Gastrocnemius medialis (tissue), 4 donors: ENCODE results near the gene ERI3. TPM values are rescaled to one million over a fixed set of nuclear protein-coding genes. Genes with fewer than 3 reads are reported as not detected.

Source experiments
- ATAC-seq, 2 donors: fragments of 150-250 bp; one replicate each; pipeline ENCODE4 v1.9.1; 2016
- DNase-seq, 2 donors: peaks; one replicate each; pipeline ENCODE4 v3.0.0-alpha.2; 2019
- H3K27ac ChIP-seq, 4 donors: fragments of 200-600 bp; sonication (generic); 1 replicate in 1 of 4; 2 replicates in 3 of 4; pipeline ENCODE4 v1.5.1; 2016 to 2018; ENCODE audit warnings: mild to moderate bottlenecking in 2 of 4, moderate library complexity in 1 of 4
- H3K27me3 ChIP-seq, 3 donors: fragments of 200-600 bp; sonication (generic) in 2 of 3; 1 replicate in 1 of 3; 2 replicates in 2 of 3; pipeline versions ENCODE4 v1.5.1 to v1.6.0; 2016 to 2019; ENCODE audit warnings: mild to moderate bottlenecking in 1 of 3, moderate library complexity in 1 of 3
- H3K36me3 ChIP-seq, 2 donors: fragments of 200-600 bp; sonication (generic) in 1 of 2; one replicate each; pipeline ENCODE4 v1.5.1; 2017 to 2018
- H3K4me1 ChIP-seq, 2 donors: fragments of 200-600 bp; sonication (generic) in 1 of 2; one replicate each; pipeline ENCODE4 v1.5.1; 2016 to 2017; ENCODE audit warnings: mild to moderate bottlenecking in 2 of 2
- H3K4me3 ChIP-seq, 4 donors: fragments of 200-600 bp; sonication (generic) in 3 of 4; 1 replicate in 1 of 4; 2 replicates in 3 of 4; pipeline ENCODE4 v1.5.1; 2016 to 2019; ENCODE audit warnings: mild to moderate bottlenecking in 2 of 4
- H3K9me3 ChIP-seq, 3 donors: fragments of 200-600 bp; sonication (generic) in 2 of 3; 1 replicate in 1 of 3; 2 replicates in 2 of 3; pipeline ENCODE4 v1.5.1; 2016 to 2019
- POLR2A ChIP-seq, 2 donors: fragments of 450-650 bp; IDR thresholded peaks; one replicate each; pipeline ENCODE4 v1.6.1; 2017; ENCODE audit warnings: antibody characterized with exemption in 2 of 2, mild to moderate bottlenecking in 2 of 2, moderate library complexity in 2 of 2
- in situ Hi-C, 4 donors: fragments of 200-750 bp; cut with MboI; loops; one replicate each; pipeline versions ENCODE4 v1.15.0 to v1.8.0; 2017; ENCODE audit warnings: low sequenced_read_pairs in 4 of 4
- intact Hi-C: fragments of 100-400 bp; cut with DNase I; formaldehyde crosslinking; loops from one replicate; pipeline ENCODE4 v1.15.1; 2023; ENCODE audit warnings: low total_unique reads
- total RNA-seq, 4 donors: library from RNA; depleted of rRNA; stranded (reverse); fragments of >200 nt; gene quantifications; one replicate each; pipeline versions ENCODE4 v1.1.0 to v1.2.3, GENCODE V29; 2016
- TF ChIP-seq, protein P1 (sequence below), 5 experiments: fragments of 450-650 bp in 3 of 5; fragments of 200-600 bp in 2 of 5; sonication (generic) in 2 of 5; IDR thresholded peaks in 4 of 5; conservative IDR thresholded peaks in 1 of 5; 1 replicate in 4 of 5; 2 replicates in 1 of 5; pipeline ENCODE4 v1.5.1; 2016 to 2019; ENCODE audit warnings: antibody characterized with exemption in 5 of 5, mild to moderate bottlenecking in 3 of 5, moderate library complexity in 3 of 5

ERI3 gene
- total RNA-seq, 4 donors from 2014 or later, result 53.8 to 101 (median 79.8) TPM

DNA sequence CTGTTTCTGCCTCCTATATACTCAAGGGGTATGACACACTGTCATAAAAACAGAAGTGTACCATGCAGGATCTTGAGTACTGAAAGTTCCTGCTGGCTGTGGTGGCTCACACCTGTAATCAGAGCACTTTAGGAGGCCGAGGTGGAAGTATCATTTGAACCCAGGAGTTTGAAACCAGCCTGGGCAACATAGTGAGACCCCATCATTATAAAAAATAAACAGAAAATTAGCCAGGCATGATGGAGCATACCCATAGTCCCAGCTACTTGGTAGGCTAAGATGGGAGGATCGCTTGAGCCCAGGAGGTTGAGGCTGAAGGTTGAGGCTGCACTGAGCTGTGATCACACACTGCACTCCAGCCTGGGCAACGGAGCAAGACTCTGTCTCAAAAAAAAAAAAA is 20.1 kb downstream of the ERI3 start:
- no peak for TF ChIP-seq POLR2A (IDR thresholded peaks at IDR 0.05)
- TF ChIP-seq, protein P1, sequence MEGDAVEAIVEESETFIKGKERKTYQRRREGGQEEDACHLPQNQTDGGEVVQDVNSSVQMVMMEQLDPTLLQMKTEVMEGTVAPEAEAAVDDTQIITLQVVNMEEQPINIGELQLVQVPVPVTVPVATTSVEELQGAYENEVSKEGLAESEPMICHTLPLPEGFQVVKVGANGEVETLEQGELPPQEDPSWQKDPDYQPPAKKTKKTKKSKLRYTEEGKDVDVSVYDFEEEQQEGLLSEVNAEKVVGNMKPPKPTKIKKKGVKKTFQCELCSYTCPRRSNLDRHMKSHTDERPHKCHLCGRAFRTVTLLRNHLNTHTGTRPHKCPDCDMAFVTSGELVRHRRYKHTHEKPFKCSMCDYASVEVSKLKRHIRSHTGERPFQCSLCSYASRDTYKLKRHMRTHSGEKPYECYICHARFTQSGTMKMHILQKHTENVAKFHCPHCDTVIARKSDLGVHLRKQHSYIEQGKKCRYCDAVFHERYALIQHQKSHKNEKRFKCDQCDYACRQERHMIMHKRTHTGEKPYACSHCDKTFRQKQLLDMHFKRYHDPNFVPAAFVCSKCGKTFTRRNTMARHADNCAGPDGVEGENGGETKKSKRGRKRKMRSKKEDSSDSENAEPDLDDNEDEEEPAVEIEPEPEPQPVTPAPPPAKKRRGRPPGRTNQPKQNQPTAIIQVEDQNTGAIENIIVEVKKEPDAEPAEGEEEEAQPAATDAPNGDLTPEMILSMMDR (IDR thresholded peaks at IDR 0.05 in 4 of 5, conservative IDR thresholded peaks at IDR 0.05 in 1 of 5), result no peak
- H3K9me3 ChIP-seq, result no peaks in the 10 kb centered on the region
- H3K4me3 ChIP-seq, result no peak overlapping the region
- intact Hi-C loops, result no loop called here
- no peaks in the 10 kb centered on the region for H3K27me3 ChIP-seq
- peaks cover 0 to 33% of the 10 kb centered on the region in 2 donors for H3K36me3 ChIP-seq
- no peak for DNase-seq
- no peak overlapping the region for H3K27ac ChIP-seq
- in situ Hi-C loops, result no loop called here
- H3K4me1 ChIP-seq, result no peaks in the 10 kb centered on the region
- ATAC-seq, result no peak

DNA sequence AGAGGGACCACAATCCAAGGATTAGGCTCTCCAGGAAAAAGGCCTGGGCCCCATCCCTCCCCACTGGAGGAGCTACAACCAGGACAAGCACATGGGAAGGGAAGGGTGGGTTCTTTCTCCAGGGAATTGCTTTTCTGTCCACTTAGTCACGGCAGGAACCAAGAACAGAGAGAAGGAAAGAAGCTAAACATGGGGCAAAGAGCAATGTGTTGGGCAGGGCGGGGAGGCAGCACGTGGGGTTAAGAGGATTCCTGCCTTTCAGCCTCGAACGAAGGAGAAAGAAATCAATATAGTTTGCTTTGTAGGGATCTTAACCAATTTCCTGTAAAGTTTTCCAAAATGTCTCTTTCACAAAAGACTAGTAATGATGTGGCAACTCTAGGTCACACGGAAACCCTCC is 21.7 kb downstream of the ERI3 start:
- TF ChIP-seq, protein P1 (IDR thresholded peaks at IDR 0.05 in 4 of 5, conservative IDR thresholded peaks at IDR 0.05 in 1 of 5), result no peak
- TF ChIP-seq POLR2A (IDR thresholded peaks at IDR 0.05), result no peak
- ATAC-seq (no peak), DNase-seq (no peak)
- H3K27me3 ChIP-seq, result no peaks in the 10 kb centered on the region
- no peaks in the 10 kb centered on the region for H3K9me3 ChIP-seq
- peaks cover 0 to 25% of the 10 kb centered on the region in 2 donors for H3K36me3 ChIP-seq
- H3K4me1 ChIP-seq, result peaks cover 5% of the 10 kb centered on the region in 2 donors
- intact Hi-C loops, result no loop called here
- in situ Hi-C loops, result no loop called here
- H3K27ac ChIP-seq, result no peak overlapping the region
- no peak overlapping the region for H3K4me3 ChIP-seq

DNA sequence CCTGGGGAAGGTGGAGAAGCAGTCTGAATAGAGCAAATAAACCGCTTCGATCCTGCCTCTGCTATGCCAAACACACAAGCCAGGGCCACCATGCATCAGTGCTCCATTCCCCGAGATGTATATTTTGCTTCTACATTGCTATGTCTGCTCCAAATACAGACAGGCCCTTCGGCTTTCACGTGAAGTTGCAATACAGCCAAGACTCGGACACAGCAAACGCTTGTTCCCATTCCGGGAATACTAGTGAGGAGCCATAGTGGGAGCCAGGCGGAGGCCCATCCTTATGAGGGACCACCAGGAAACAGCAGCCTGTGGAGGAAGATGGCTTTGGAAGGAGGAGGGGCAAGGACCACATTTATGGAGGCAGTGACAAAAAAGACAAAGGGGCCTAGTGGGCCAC is 22.6 kb downstream of the ERI3 start:
- TF ChIP-seq POLR2A (IDR thresholded peaks at IDR 0.05), result no peak
- TF ChIP-seq, protein P1 (IDR thresholded peaks at IDR 0.05 in 4 of 5, conservative IDR thresholded peaks at IDR 0.05 in 1 of 5), result no peak
- intact Hi-C loops (no loop called here), in situ Hi-C loops (no loop called here)
- Histone ChIP-seq H3K4me3 (no peak overlapping the region), H3K36me3 (peaks cover 0 to 17% of the 10 kb centered on the region in 2 donors), H3K4me1 (peaks cover 14% of the 10 kb centered on the region in 2 donors), H3K9me3 (no peaks in the 10 kb centered on the region), H3K27ac (no peak overlapping the region), H3K27me3 (no peaks in the 10 kb centered on the region)
- no peak for DNase-seq
- no peak for ATAC-seq

DNA sequence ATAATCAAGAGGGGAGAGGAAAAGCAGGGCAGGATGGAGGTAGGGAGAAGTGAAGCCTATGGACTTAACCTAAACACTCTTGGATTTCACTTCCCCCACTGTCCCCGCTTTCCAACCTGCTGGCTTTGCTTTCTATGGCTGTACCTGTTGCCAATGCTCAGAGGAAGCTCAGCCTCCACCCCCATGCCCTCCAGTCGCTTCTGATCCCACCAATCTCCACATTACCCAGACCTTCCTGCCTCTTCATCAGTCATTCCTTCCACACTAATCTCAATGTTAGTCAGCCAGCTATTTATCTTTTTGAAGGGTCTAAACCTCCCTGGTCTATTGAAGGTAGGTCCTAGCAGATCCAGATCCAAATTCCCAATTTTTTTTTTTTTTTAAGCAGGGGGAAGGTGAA is 24.1 kb downstream of the ERI3 start:
- no peak for ATAC-seq
- TF ChIP-seq, protein P1 (IDR thresholded peaks at IDR 0.05 in 4 of 5, conservative IDR thresholded peaks at IDR 0.05 in 1 of 5), result no peak
- no peak for TF ChIP-seq POLR2A (IDR thresholded peaks at IDR 0.05)

More for the DNA sequence above, 24.1 kb downstream of the ERI3 start:
- H3K27ac ChIP-seq, result no peak overlapping the region
- H3K27me3 ChIP-seq, result no peaks in the 10 kb centered on the region
- H3K36me3 ChIP-seq, result peaks cover 0 to 11% of the 10 kb centered on the region in 2 donors
- no peak for DNase-seq
- in situ Hi-C loops, result no loop called here
- H3K9me3 ChIP-seq, result no peaks in the 10 kb centered on the region
- intact Hi-C loops, result no loop called here
- peaks cover 24 to 25% of the 10 kb centered on the region in 2 donors for H3K4me1 ChIP-seq
- H3K4me3 ChIP-seq, result no peak overlapping the region
